HEK293 (cell line): ENCODE measurements around the gene INSYN1.

Source experiments
- ATF2 ChIP-seq: fragments of 450-650 bp; formaldehyde crosslinking; IDR thresholded peaks from 2 replicates; pipeline ENCODE4 v1.5.1; 2016; ENCODE audit warnings: missing biosample characterization, missing genetic modification characterization, low read depth
- PRDM1 ChIP-seq: fragments of 450-650 bp; formaldehyde crosslinking; IDR thresholded peaks from 2 replicates; pipeline ENCODE4; 2016; ENCODE audit warnings: missing biosample characterization, missing genetic modification characterization
- REST ChIP-seq: fragments of 450-650 bp; formaldehyde crosslinking; IDR thresholded peaks from 2 replicates; pipeline ENCODE4 v1.5.1; 2016; ENCODE audit warnings: missing biosample characterization, missing genetic modification characterization
- ZNF112 ChIP-seq: fragments of 450-650 bp; formaldehyde crosslinking; IDR thresholded peaks from 2 replicates; pipeline ENCODE4 v1.5.0; 2017; ENCODE audit warnings: missing biosample characterization, missing genetic modification characterization
- ZNF24 ChIP-seq: fragments of 450-650 bp; formaldehyde crosslinking; IDR thresholded peaks from 2 replicates; pipeline ENCODE4 v1.5.1; 2016; ENCODE audit warnings: missing biosample characterization, missing genetic modification characterization
- ZNF274 ChIP-seq, 2 experiments: fragments of 200-500 bp in 1 of 2; fragments of 450-650 bp in 1 of 2; sonication (Bioruptor generic) in 1 of 2; formaldehyde crosslinking in 1 of 2; IDR thresholded peaks; 2 replicates each; pipeline versions ENCODE4 v1.5.1 to v1.6.1; 2014 to 2016; ENCODE audit warnings: borderline replicate concordance in 1 of 2, inconsistent platforms in 1 of 2, low read length in 1 of 2, missing biosample characterization in 1 of 2, missing genetic modification characterization in 1 of 2
- ZNF354C ChIP-seq: fragments of 450-650 bp; formaldehyde crosslinking; IDR thresholded peaks from 2 replicates; pipeline ENCODE4 v1.5.1; 2016; ENCODE audit warnings: missing biosample characterization, missing genetic modification characterization, low read depth, borderline replicate concordance
- ZNF830 ChIP-seq: fragments of 450-650 bp; IDR thresholded peaks from 2 replicates; pipeline ENCODE4 v1.5.0; 2018; ENCODE audit warnings: missing biosample characterization, missing genetic modification characterization, low read depth, mild to moderate bottlenecking, moderate library complexity
- ZNF843 ChIP-seq: fragments of 450-650 bp; formaldehyde crosslinking; IDR thresholded peaks from 2 replicates; pipeline ENCODE4 v1.5.1; 2016; ENCODE audit warnings: missing biosample characterization, missing genetic modification characterization
- ZSCAN23 ChIP-seq: fragments of 450-650 bp; formaldehyde crosslinking; IDR thresholded peaks from 2 replicates; pipeline ENCODE4 v1.5.1; 2016; ENCODE audit warnings: missing biosample characterization, missing genetic modification characterization
- TF ChIP-seq, protein P1 (sequence below): fragments of 450-650 bp; formaldehyde crosslinking; IDR thresholded peaks from 2 replicates; pipeline ENCODE4 v1.5.1; 2016; ENCODE audit warnings: missing biosample characterization, missing genetic modification characterization
- TF ChIP-seq, protein P2 (sequence below): fragments of 450-650 bp; formaldehyde crosslinking; IDR thresholded peaks from 2 replicates; pipeline ENCODE4 v1.5.1; 2016; ENCODE audit warnings: missing biosample characterization, missing genetic modification characterization

- TF ChIP-seq, protein P1, sequence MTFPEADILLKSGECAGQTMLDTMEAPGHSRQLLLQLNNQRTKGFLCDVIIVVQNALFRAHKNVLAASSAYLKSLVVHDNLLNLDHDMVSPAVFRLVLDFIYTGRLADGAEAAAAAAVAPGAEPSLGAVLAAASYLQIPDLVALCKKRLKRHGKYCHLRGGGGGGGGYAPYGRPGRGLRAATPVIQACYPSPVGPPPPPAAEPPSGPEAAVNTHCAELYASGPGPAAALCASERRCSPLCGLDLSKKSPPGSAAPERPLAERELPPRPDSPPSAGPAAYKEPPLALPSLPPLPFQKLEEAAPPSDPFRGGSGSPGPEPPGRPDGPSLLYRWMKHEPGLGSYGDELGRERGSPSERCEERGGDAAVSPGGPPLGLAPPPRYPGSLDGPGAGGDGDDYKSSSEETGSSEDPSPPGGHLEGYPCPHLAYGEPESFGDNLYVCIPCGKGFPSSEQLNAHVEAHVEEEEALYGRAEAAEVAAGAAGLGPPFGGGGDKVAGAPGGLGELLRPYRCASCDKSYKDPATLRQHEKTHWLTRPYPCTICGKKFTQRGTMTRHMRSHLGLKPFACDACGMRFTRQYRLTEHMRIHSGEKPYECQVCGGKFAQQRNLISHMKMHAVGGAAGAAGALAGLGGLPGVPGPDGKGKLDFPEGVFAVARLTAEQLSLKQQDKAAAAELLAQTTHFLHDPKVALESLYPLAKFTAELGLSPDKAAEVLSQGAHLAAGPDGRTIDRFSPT (tag by site-specific recombination): no peak
- TF ChIP-seq, protein P2, sequence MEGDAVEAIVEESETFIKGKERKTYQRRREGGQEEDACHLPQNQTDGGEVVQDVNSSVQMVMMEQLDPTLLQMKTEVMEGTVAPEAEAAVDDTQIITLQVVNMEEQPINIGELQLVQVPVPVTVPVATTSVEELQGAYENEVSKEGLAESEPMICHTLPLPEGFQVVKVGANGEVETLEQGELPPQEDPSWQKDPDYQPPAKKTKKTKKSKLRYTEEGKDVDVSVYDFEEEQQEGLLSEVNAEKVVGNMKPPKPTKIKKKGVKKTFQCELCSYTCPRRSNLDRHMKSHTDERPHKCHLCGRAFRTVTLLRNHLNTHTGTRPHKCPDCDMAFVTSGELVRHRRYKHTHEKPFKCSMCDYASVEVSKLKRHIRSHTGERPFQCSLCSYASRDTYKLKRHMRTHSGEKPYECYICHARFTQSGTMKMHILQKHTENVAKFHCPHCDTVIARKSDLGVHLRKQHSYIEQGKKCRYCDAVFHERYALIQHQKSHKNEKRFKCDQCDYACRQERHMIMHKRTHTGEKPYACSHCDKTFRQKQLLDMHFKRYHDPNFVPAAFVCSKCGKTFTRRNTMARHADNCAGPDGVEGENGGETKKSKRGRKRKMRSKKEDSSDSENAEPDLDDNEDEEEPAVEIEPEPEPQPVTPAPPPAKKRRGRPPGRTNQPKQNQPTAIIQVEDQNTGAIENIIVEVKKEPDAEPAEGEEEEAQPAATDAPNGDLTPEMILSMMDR: no peak
- no peak for TF ChIP-seq ZNF830 (tag by site-specific recombination)
- no peak for TF ChIP-seq ZNF843 (tag by site-specific recombination)
- TF ChIP-seq ZNF274 (IDR thresholded peaks at IDR 0.05; ENCODE audit: low read length): no peak
- no peak for TF ChIP-seq ZNF274 (tag by site-specific recombination; IDR thresholded peaks at IDR 0.05; ENCODE audit: borderline replicate concordance)
- no peak for TF ChIP-seq REST
- no peak for TF ChIP-seq ZSCAN23 (tag by site-specific recombination)
- no peak for TF ChIP-seq ZNF354C (tag by site-specific recombination)
- peak; percentile 61; the same call in 1 of the 2 replicates for TF ChIP-seq PRDM1 (tag by site-specific recombination)
- no peak for TF ChIP-seq ZNF112 (tag by site-specific recombination)
- no peak for TF ChIP-seq ATF2 (tag by site-specific recombination)
- TF ChIP-seq ZNF24 (tag by site-specific recombination): no peak
Measured at GRCh38 chr15:73760330-73761329, 7.5 kb upstream of the INSYN1 start.
